HG03469 (cell line): ENCODE data around the gene KLKB1.
"Not testable (repeated sequence)": the region's sequence is repeated elsewhere in the genome, so short reads cannot be mapped to it uniquely, and the experiment has no call there.

Source experiments
- ATAC-seq: cut with Tn5 transposase; IDR thresholded peaks from one replicate; pipeline ENCODE4 v1.9.1; 2021; ENCODE audit warnings: mild to moderate bottlenecking, moderate library complexity, moderate number of reproducible peaks; ENCODE audit not compliant: unreplicated experiment

Gene KLKB1

DNA sequence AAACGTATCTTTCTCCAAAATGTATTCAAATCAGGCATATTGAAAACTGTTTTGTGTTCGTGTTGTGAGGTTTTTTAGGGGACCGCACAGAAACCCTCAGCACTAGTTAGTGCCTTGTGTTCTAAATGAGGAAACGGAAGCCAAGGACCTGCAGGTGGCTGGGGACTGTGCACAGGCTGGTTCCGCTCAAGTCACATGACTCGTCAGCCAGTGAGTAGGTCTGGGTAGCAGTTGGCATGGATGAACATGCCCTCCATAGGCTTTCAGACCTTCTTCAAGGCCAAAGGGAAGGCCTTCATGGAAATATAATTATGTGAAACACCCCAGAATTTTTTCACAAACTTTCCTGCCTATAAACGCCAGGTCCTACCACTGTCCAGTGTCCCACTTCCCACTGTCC is 37.4 kb downstream of the KLKB1 start:
- ATAC-seq, result no peak

DNA sequence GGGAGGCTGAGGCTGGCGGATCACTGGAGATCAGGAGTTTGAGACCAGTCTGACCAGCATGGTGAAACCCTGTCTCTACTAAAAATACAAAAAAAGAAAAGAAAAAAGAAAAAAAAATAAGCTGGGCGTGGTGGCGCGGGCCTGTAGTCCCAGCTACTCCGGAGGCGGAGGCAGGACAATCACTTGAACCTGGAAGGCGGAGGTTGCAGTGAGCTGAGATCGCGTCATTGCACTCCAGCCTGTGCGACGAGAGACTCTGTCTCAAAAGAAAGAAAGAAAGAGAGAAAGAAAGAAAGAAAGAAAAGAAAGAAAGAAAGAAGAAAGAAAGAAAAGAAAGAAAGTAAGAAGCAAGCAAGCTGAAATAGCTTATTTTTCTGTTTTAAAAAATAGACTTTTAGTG is 37.9 kb downstream of the KLKB1 start:
- not testable (repeated sequence) for ATAC-seq

DNA sequence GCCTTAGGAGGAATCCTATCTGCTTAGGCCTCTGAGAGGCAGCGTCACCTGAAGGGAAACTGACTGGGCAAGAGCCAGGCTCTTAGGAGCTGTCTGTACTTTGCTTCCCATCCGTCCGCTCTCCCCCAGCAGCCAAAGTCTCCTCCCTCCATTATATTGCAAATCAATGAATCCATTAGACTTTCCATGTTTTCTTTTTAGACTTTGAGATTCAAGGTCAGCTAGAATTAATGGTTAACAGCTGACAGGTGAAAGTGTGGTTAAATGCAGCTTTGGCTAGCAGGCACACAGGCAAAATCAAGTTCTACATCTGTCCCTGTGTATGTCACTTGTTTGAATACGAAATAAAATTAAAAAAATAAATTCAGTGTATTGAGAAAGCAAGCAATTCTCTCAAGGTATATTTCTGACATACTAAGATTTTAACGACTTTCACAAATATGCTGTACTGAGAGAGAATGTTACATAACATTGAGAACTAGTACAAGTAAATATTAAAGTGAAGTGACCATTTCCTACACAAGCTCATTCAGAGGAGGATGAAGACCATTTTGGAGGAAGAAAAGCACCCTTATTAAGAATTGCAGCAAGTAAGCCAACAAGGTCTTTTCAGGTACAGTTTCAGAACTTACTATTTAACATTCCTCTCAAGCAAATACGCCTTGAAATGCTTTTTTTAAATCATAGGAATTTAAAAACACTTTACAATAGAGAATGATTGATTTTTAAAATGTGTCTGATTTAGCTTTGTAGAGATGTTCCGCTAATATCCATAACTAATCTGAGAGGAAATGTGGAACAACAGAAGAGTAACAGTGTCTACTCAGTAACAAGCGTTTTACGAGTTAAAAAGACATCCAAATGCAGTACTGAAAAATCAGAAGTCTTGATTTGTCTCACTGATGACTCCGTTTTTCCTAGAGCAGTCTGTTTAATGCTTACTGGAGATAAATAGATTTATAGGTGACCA is 38.7 kb downstream of the KLKB1 start, which contains the start of gene F11:
Gene F11, plus strand, starts transcription at position 507 of the 970 bp plus-strand sequence. CDS start 948 bp downstream, outside the sequence.
- no peak for ATAC-seq

DNA sequence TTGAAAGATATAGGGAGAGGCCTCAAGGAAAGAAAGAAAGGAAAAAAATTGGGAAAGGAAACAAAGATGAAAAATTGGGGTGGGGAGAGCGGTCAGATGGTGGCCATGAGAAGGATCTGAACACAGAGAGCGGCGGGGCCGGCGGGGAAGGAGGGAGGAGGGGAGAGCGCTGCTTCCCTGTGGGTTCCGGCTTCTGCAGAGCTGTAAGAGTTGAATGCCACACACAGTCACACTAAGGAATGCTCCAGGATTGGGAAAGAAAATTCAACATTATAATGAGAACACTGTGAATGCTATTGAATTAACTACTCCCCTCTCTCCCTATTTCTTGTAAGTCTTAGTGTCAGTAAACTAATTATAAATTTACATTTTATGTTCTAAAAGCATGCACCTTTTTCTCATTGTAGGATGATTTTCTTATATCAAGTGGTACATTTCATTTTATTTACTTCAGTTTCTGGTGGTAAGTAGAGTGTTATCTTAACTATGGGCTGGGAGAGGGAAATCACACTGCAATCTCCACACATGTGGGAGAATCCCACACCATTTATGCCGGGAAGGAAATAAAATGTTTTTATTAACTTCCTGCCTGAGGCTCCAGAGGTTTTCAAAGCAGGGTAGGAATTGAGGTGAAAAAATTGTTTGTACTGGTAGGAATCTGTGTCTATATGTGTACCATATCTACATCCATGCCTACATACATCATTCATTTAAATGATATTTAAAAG is 39.6 kb downstream of the KLKB1 start:
- no peak for ATAC-seq

DNA sequence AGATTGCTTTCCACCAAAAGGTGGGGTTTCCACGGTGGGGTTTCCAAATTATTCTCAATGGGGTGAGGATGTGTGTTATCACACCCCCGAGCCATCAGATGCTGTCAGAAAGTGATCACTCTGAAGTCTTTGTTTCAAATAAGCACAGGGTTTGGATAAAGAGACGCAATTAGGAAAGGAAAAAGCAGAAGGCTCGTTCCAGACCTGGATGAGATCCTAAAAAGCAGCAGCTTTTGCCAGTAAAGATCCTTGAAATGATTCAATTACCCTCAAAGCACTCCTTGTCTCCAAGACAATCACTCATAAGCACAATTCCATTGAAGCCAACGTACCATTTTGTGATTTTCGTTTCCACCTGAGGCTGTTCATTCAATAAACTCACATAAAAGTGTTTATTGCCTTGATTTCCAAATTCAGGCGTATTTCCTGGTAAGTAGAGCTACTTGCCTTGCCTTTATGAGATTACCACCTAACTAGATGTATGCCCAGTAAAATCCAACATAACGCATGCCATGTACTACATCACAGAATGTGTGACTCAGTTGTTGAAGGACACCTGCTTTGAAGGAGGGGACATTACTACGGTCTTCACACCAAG is 43.9 kb downstream of the KLKB1 start:
- no peak for ATAC-seq

- no peak for ATAC-seq
These were observed 45.5 kb downstream of the KLKB1 start for GRCh38 chr4:186272699-186273391.

DNA sequence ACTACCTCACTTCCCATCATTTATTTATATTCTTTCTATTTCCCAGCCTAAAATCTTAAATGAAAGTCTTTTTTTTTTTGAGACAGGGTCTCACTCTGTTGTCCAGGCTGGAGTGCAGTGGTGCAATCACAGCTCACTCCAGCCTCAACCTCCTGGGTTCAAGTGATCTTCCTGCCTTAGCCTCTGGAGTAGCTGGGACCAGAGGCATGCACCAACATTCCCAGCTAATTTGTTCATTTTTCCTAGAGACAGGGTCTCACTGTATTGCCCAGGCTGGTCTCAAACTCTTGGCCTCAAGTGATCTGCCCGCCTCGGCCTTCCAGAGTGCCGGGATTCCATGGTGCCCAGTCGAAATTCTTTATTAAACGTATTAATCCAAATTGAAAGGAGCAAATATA is 46.1 kb downstream of the KLKB1 start:
- not testable (repeated sequence) for ATAC-seq

DNA sequence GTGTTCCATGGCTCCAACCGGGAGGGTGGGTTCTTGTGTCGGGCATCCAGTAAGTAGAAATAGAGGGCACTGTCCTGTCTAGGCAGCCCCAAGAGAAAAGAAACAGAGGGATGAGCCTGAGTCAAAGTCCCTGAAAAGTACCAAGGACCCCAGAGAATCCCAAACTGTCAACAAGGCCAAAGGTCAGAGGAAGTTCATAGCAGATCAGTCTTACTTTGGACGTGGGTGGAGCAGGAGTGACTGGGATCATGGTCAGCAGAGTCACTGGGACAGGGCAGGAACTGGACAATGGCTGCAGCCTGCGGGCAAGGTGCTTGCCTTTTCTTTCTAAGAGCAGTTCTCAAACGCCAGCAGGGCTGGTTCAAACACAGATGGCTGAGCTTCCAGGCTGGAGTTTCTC is 56.0 kb downstream of the KLKB1 start:
- ATAC-seq, result no peak

GRCh38 chr4:186285147-186285546 is 57.8 kb downstream of the KLKB1 start:
- no peak for ATAC-seq

GRCh38 chr4:186286581-186286980 is 59.3 kb downstream of the KLKB1 start:
- no peak for ATAC-seq

- ATAC-seq, result no peak
These were observed 64.1 kb downstream of the KLKB1 start for GRCh38 chr4:186291256-186291890.

DNA sequence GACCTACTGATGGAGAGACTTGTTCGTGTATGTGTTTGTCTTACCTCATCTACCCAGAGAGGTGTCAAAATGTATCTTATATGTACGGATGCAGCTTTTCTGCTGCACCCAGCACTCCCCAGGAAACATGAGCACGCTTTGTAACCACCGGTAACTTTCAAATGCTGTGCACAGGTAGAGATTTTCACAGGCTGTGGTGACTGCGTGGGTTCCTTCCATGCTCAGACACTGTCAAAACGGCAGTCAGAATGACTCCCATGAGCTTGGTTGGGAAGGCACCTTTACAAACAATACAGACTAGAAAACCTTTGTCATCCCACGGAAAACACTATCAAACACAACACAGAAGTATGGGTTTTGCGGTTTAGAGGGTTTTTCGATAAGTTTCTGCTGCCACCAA is 66.9 kb downstream of the KLKB1 start:
- ATAC-seq, result no peak

DNA sequence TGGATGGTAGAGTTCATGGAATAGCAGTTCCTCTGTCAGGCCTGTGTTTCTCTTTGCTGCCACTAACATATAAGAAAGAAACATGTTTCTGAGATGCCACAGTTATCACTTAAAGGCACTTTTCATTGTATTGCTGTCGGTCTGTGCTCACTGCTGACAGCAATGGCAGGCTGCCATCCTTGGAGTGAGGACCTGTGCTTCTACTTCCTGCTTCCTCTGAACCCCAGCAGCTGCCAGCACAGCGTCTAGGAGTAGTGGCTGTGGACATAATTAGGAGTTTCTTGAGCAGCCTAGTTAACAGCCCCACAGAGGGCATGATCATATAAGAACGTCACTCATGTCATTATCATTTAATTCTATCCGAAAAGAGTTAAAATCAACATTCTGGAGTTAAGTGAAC is 69.2 kb downstream of the KLKB1 start:
- no peak for ATAC-seq

DNA sequence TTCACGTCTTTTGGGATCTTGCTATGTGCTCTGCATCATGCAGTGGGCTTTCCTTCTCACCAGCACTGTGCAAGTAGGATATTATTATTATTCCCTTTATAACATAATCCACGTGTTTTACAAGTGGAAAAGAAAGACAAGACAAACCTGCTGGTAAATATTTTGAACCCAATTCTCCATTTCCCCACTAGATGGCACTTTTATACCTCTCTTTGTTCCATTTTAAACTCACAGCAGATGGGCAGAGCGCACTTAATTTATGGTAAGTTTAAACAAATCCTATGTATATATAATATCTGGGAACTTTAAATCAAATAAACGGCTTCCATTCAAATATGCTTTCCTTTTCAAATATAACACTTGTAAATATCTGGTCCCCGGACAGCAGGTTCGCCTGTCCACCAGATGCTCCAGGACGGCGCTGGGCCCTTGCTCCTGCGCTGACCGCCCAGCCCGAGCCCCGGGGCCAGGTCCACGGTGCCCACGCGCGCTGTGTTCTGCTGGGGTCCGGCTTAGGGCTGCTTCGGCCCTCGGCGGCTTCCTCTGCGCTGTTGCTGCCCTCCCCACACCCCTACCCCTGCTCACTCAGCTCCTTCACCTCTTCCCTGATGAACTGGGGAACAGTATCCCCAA is 69.8 kb downstream of the KLKB1 start:
- ATAC-seq, result no peak

GRCh38 chr4:186298031-186298647 is 70.8 kb downstream of the KLKB1 start:
- ATAC-seq, result no peak

GRCh38 chr4:186299291-186299690 is 72.0 kb downstream of the KLKB1 start:
- no peak for ATAC-seq

- no peak for ATAC-seq
These were observed 73.5 kb downstream of the KLKB1 start for GRCh38 chr4:186300659-186301390.

- no peak for ATAC-seq
These were observed 76.9 kb downstream of the KLKB1 start for GRCh38 chr4:186304216-186304615.
